Measurements from ENCODE around the gene SSX7.
"Not testable (repeated sequence)": the region's sequence is repeated elsewhere in the genome, so short reads cannot be mapped to it uniquely, and the experiment has no call there.

Gene SSX7

DNA sequence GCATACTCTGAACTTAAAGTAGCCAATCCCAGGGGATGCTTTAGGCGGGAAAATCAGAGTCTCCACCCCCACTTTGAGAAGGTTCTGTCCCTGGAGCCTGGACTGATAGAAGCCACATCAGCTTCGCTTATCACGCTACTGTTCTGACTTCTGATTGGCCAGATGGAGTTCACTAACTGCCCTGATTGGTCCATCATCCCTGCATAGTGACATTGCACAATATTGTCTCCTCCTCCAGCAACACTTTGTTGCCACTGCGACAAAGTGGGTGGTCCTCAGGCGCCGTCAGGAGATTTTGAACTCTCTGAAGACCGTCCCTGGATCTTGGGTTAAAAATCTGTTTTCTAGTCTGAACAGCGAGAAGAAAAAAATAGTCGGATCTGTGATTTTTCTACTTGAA, at the start of gene SSX7:
Gene SSX7 (minus strand): TSS at position 101 of the 400 bp plus-strand sequence. CDS start 1,428 bp downstream, outside the sequence.
- not testable (repeated sequence) for DNase-seq (ENCODE audit: low read depth)

- not testable (repeated sequence) for DNase-seq (ENCODE audit: low read depth)
These were observed 37.3 kb upstream of the SSX7 start for GRCh38 chrX:52692034-52692433.

DNA sequence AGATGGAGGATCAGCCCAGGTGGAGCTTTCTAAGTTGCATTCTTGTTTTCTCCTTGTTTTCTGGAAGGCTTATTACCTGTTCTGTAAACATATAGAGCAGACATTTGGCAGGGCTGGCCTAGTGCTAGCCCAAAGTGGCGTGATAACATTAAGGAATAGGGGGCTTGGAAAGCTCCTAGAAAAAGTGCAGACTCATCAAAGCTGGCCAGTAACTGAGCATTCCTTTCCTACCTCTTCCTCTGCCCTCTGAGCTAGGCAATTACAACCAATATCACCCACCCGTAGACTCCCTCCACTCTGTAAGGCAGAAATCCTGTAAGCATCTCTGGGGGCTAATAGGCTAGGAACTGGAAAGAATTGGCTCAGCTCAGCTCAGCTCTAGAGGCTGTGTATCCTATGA, 7.5 kb upstream of the SSX7 start:
- DNase-seq (ENCODE audit: low read depth): not testable (repeated sequence)

- DNase-seq (ENCODE audit: low read depth): not testable (repeated sequence)
These were observed 775 bp upstream of the SSX7 start for GRCh38 chrX:52655475-52655874.

- not testable (repeated sequence) for DNase-seq (ENCODE audit: low read depth)
These were observed 4.0 kb downstream of the SSX7 start for GRCh38 chrX:52650676-52651075.

GRCh38 chrX:52648956-52649355, 5.7 kb downstream of the SSX7 start:
- not testable (repeated sequence) for DNase-seq (ENCODE audit: low read depth)

GRCh38 chrX:52628483-52628882, 26.2 kb downstream of the SSX7 start:
- not testable (repeated sequence) for DNase-seq (ENCODE audit: low read depth)

DNA sequence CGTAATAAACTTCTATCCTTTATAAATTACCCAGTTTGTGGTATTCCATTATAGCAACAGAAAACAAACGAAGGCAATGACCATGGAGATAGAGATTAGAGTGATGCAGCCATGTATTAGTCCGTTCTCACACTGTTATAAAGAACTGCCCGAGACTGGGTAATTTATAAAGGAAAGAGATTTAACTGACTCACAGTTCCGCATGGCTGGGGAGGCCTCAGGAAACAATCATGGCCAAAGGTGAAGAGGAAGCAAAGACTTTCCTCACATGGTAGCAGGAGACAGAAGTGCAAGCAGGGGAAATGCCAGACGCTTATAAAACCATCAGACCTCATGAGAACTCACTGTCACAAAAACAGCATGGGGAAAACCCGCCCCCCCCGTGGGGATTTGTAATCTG, 34.0 kb downstream of the SSX7 start:
- not testable (repeated sequence) for DNase-seq (ENCODE audit: low read depth)

GRCh38 chrX:52608961-52609360, 45.7 kb downstream of the SSX7 start:
- no peak for DNase-seq (ENCODE audit: low read depth)

- not testable (repeated sequence) for DNase-seq (ENCODE audit: low read depth)
These were observed 51.5 kb downstream of the SSX7 start for GRCh38 chrX:52603151-52603550.

- DNase-seq (ENCODE audit: low read depth): no peak
These were observed 55.8 kb downstream of the SSX7 start for GRCh38 chrX:52598886-52599285.

DNA sequence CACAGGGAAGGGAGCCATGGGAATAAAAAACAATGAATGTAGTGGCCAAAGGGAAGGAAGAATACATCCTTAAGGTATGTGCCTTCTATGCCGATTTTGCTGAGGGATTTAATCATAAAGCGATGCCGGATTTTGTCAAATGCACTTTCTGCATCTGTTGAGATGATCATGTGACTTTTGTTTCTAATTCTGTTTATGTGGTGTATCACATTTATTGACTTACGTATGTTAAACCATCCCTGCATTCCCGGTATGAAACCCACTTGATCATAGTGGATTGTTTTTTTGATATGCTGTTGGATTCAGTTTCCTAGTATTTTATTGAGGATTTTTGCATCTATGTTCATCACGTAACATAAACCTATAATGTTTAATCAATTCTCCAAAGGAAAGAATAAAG, 60.0 kb downstream of the SSX7 start:
- no peak for DNase-seq (ENCODE audit: low read depth)
